GM23338 (cell line): ENCODE results near the gene IKZF3. TPM values are rescaled to one million over a fixed set of nuclear protein-coding genes. Genes with fewer than 3 reads are reported as not detected.

ENCODE experiments used
- ATAC-seq: fragments of 200-7000 bp; cut with Tn5 transposase; 3 replicates; pipeline ENCODE4 v1.9.1; 2020
- DNase-seq: peaks from one replicate; pipeline ENCODE4 v3.0.0-alpha.2; 2015; ENCODE audit warnings: low spot score
- H2AFZ ChIP-seq: fragments of 200-600 bp; sonication (generic); 2 replicates; pipeline ENCODE4 v1.8.0; 2016; ENCODE audit warnings: antibody characterized with exemption, mild to moderate bottlenecking, moderate library complexity
- H3F3A ChIP-seq: fragments of 200-600 bp; sonication (generic); replicated peaks from 2 replicates; pipeline ENCODE4 v1.8.0; 2017; ENCODE audit warnings: antibody characterized with exemption, mixed run types, low read depth
- H3K27ac ChIP-seq: fragments of 200-600 bp; sonication (generic); 2 replicates; pipeline ENCODE4 v1.6.1; 2016; ENCODE audit warnings: low read depth
- H3K27me3 ChIP-seq: fragments of 200-600 bp; sonication (generic); 2 replicates; pipeline ENCODE4 v1.8.0; 2016; ENCODE audit warnings: mild to moderate bottlenecking, mixed run types, moderate library complexity; ENCODE audit not compliant: insufficient read depth
- H3K36me3 ChIP-seq: fragments of 200-600 bp; sonication (generic); 2 replicates; pipeline ENCODE4 v1.8.0; 2016; ENCODE audit warnings: mild to moderate bottlenecking; ENCODE audit not compliant: insufficient read depth
- H3K4me1 ChIP-seq: fragments of 200-600 bp; sonication (generic); 2 replicates; pipeline ENCODE4 v1.8.0; 2016; ENCODE audit warnings: mild to moderate bottlenecking, moderate library complexity; ENCODE audit not compliant: insufficient read depth
- H3K4me2 ChIP-seq: fragments of 200-600 bp; sonication (generic); 2 replicates; pipeline ENCODE4 v1.7.1; 2017; ENCODE audit warnings: mixed run types
- H3K4me3 ChIP-seq: fragments of 200-600 bp; sonication (generic); 2 replicates; pipeline ENCODE4 v1.6.1; 2016; ENCODE audit warnings: mixed run types
- H3K79me2 ChIP-seq: fragments of 200-600 bp; sonication (generic); replicated peaks from 2 replicates; pipeline ENCODE4 v1.8.0; 2017; ENCODE audit warnings: mild to moderate bottlenecking; ENCODE audit not compliant: insufficient read depth
- H3K9me2 ChIP-seq: fragments of 200-600 bp; sonication (generic); 2 replicates; pipeline ENCODE4 v1.8.0; 2017; ENCODE audit not compliant: insufficient read depth
- H4K20me1 ChIP-seq: fragments of 200-600 bp; sonication (generic); replicated peaks from 2 replicates; pipeline ENCODE4 v1.8.0; 2017; ENCODE audit warnings: mild to moderate bottlenecking; ENCODE audit not compliant: insufficient read depth
- H3K27ac Mint-ChIP-seq: 2 replicates; pipeline ENCODE4 v1.8.0; 2020; ENCODE audit warnings: inconsistent platforms, mild to moderate bottlenecking, moderate library complexity, mixed read lengths
- H3K27me3 Mint-ChIP-seq: 3 replicates; pipeline ENCODE4 v1.8.0; 2022; ENCODE audit warnings: low read depth, mild to moderate bottlenecking, moderate library complexity, mixed read lengths, inconsistent platforms; ENCODE audit not compliant: insufficient read depth, poor library complexity
- H3K36me3 Mint-ChIP-seq: 3 replicates; pipeline ENCODE4 v1.8.0; 2021; ENCODE audit warnings: low read depth, mild to moderate bottlenecking, inconsistent platforms, moderate library complexity, mixed read lengths
- H3K4me1 Mint-ChIP-seq: 3 replicates; pipeline ENCODE4 v1.8.0; 2020; ENCODE audit warnings: mild to moderate bottlenecking, inconsistent platforms, mixed read lengths
- H3K4me3 Mint-ChIP-seq: 3 replicates; pipeline ENCODE4 v1.8.0; 2021; ENCODE audit warnings: moderate library complexity, mild to moderate bottlenecking, inconsistent platforms, mixed read lengths
- H3K9me3 Mint-ChIP-seq: 3 replicates; pipeline ENCODE4 v1.8.0; 2020; ENCODE audit warnings: moderate library complexity, mild to moderate bottlenecking, inconsistent platforms, mixed read lengths
- CREB1 ChIP-seq: fragments of 250-450 bp; sonication (Bioruptor Pico); IDR thresholded peaks from 2 replicates; pipeline ENCODE4 v1.5.0; 2020; ENCODE audit warnings: low read depth, mild to moderate bottlenecking, moderate library complexity
- CTCF ChIP-seq, 2 experiments: fragments of 200-600 bp in 1 of 2; sonication (generic) in 1 of 2; conservative IDR thresholded peaks; 2 replicates each; pipeline versions ENCODE4 v1.5.1 to v1.6.1; 2016 to 2017; ENCODE audit warnings: antibody characterized with exemption in 2 of 2, low read depth in 2 of 2, mild to moderate bottlenecking in 2 of 2, moderate library complexity in 1 of 2
- ETS1 ChIP-seq: IDR thresholded peaks from 2 replicates; pipeline ENCODE4 v1.6.1; 2016; ENCODE audit warnings: antibody characterized with exemption
- EZH2 ChIP-seq: fragments of 200-600 bp; sonication (generic); IDR thresholded peaks from one replicate; pipeline ENCODE4 v1.8.0; 2017; ENCODE audit warnings: antibody characterized with exemption, mild to moderate bottlenecking, low read depth; ENCODE audit not compliant: unreplicated experiment
- EZH2phosphoT487 ChIP-seq: fragments of 200-600 bp; sonication (generic); IDR thresholded peaks from one replicate; pipeline ENCODE4 v1.8.1; 2018; ENCODE audit warnings: antibody characterized with exemption; ENCODE audit not compliant: unreplicated experiment
- JUNB ChIP-seq: IDR thresholded peaks from one replicate; pipeline ENCODE4 v1.6.1; 2016; ENCODE audit warnings: antibody characterized with exemption; ENCODE audit not compliant: unreplicated experiment
- NANOG ChIP-seq: IDR thresholded peaks from 2 replicates; pipeline ENCODE4 v1.6.1; 2016; ENCODE audit warnings: antibody characterized with exemption, borderline replicate concordance
- POLR2AphosphoS5 ChIP-seq: IDR thresholded peaks from 2 replicates; pipeline ENCODE4 v1.6.1; 2016; ENCODE audit warnings: antibody characterized with exemption, low read depth
- REST ChIP-seq: IDR thresholded peaks from one replicate; pipeline ENCODE4 v1.6.1; 2018; ENCODE audit warnings: antibody characterized with exemption; ENCODE audit not compliant: unreplicated experiment
- STAT1 ChIP-seq: IDR thresholded peaks from one replicate; pipeline ENCODE4 v1.6.1; 2016; ENCODE audit warnings: antibody characterized with exemption; ENCODE audit not compliant: unreplicated experiment
- ZNF114 ChIP-seq: fragments of 250-450 bp; sonication (Bioruptor Pico); IDR thresholded peaks from 2 replicates; pipeline ENCODE4 v1.5.0; 2020; ENCODE audit warnings: mild to moderate bottlenecking, moderate library complexity
- ZNF331 ChIP-seq: fragments of 250-450 bp; sonication (Bioruptor Pico); IDR thresholded peaks from 2 replicates; pipeline ENCODE4 v1.5.0; 2020; ENCODE audit warnings: low read depth, mild to moderate bottlenecking, moderate library complexity
- ZNF462 ChIP-seq: fragments of 250-450 bp; sonication (Bioruptor Pico); IDR thresholded peaks from 2 replicates; pipeline ENCODE4 v1.5.0; 2020; ENCODE audit warnings: mild to moderate bottlenecking, moderate library complexity
- polyA plus RNA-seq: library from polyadenylated mRNA; unstranded; fragments of >200 nt; fragmentation: Nextera tagmentation; extraction: Ambion mirVana; gene quantifications from 2 replicates; pipeline ENCODE4 v1.2.1, GENCODE V29; 2016
- total RNA-seq: library from RNA; depleted of rRNA; stranded (reverse); fragments of >200 nt; shearing (Covaris generic); gene quantifications from 2 replicates; pipeline ENCODE4 v1.2.3, GENCODE V29; 2014

Gene IKZF3
- total and polyA plus RNA-seq, 2 experiments from 2014 or later: 0.11 to 0.76 TPM

- H3K79me2 ChIP-seq: no peaks in the 10 kb centered on the region
- H3K9me2 ChIP-seq: peaks cover 5% of the 10 kb centered on the region
- no peak overlapping the region for H3K27ac Mint-ChIP-seq
- H4K20me1 ChIP-seq: no peaks in the 10 kb centered on the region
- ATAC-seq: no peak
- no peaks in the 10 kb centered on the region; the same call in 2 of the 3 replicates for H3K9me3 Mint-ChIP-seq
- TF ChIP-seq EZH2 (no peak), CTCF (conservative IDR thresholded peaks at IDR 0.05; ENCODE audit: low read depth in 2 of 2) (no peak), ZNF462 (CRISPR knock-in tag) (no peak), POLR2AphosphoS5 (no peak), ETS1 (no peak), NANOG (no peak), STAT1 (no peak), JUNB (no peak), REST (no peak), CREB1 (CRISPR knock-in tag) (no peak), ZNF331 (CRISPR knock-in tag) (no peak), EZH2phosphoT487 (no peak), ZNF114 (no peak)
- H3K4me1 ChIP-seq: 0 out of 2 replicates have a peak, but pooled peaks cover 6% of the 10 kb centered on the region
- H3K4me3 Mint-ChIP-seq: no peak overlapping the region
- no peaks in the 10 kb centered on the region for H3K36me3 ChIP-seq
- no peak overlapping the region for H3K4me3 ChIP-seq
- peaks cover 29% of the 10 kb centered on the region for H3K27me3 Mint-ChIP-seq
- peak overlapping the region; percentile 83 for H2AFZ ChIP-seq
- 0 out of 2 replicates have a peak, but pooled peaks cover 4% of the 10 kb centered on the region for H3F3A ChIP-seq
- no peaks in the 10 kb centered on the region; the same call in 2 of the 3 replicates for H3K36me3 Mint-ChIP-seq
- H3K4me2 ChIP-seq: no peak overlapping the region; the same call in 1 of the 2 replicates
- peaks cover 8% of the 10 kb centered on the region for H3K4me1 Mint-ChIP-seq
- DNase-seq: no peak
- H3K27me3 ChIP-seq: peaks cover 71% of the 10 kb centered on the region
- H3K27ac ChIP-seq: no peak overlapping the region
Measured at GRCh38 chr17:39867084-39867879, 3.2 kb upstream of the IKZF3 start.
